HS-5 (cell line): ENCODE measurements around the gene ANKS1B.
"Not testable (repeated sequence)": the region's sequence is repeated elsewhere in the genome, so short reads cannot be mapped to it uniquely, and the experiment has no call there.

Source experiments
- DNase-seq: peaks from one replicate; pipeline ENCODE4 v3.0.0-alpha.2; 2012; ENCODE audit warnings: low read depth

Gene ANKS1B

DNA sequence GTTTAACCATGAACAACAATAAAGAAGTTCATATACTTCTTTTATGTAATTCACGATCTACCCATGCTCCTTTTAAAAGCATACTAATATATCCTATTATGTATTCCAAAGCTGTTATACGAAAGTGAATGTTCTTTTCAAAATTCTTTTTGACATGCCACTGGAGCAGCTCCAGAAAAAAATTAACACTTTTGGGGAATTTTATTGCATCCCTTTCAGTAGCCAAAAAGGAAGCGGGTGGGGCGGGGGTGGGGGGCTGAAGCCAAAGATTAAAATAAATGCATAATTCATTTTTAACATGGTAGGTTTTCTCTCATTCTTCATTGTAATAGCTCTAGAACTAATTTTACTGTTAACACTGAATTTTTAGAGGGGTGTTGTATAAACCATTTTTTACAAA is 123.0 kb downstream of the ANKS1B start:
- DNase-seq, result no peak

DNA sequence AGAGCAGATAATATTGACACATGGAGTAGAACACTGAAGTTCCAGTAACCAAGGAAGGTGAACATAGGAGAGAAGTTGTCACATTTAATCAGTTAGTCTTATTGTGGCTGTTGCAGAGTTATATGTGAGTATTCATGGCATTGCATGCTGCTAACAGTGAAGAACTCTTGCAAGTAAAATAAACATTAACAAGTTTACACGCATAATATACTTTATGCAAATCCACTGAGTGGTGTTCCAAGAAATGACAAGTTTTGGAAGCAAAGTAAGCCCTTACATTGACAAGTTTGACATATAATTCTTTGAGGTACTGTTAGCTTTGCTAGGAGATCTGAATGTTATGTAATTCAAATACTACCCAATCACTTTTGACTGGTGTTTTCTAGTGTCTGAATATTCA is 125.6 kb downstream of the ANKS1B start:
- DNase-seq, result no peak

DNA sequence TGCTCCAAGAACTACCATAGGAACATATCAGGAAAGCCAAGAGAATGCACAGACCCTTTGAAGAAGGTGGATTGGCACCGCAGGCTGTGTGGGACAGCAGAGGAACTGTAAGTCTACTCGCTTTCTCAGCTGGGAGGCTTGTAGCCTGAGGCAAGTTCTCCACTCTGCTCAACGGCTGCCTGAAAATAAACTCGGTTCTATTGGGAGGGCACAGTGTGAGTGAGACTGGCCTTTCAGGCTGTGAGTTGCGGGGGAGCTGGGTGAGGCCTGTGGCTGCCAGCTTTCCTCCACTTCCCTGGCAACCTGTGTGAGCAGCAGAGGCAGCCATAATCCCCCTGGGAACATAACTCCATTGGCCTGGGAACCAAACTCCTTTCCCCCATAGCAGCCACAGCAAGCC is 132.1 kb downstream of the ANKS1B start:
- no peak for DNase-seq

DNA sequence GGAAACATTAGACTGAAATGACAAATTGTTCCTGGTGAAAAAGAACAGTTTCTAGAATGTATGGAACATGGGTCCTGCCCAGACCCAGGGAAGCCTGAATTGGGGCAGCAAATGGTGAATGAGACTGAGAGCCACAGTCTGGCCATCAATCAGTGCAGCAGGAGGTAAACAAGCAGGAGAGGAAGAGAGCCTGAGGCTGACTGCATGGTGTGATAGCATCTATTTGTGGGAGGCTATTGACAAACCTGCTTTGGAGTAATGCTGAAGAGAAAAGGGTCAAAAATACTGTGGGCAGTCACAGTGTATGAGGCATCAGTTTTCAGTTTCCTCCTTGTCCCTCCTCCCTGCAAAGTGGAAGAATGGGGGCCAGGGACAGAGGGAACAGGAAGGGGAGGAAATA is 136.8 kb downstream of the ANKS1B start:
- no peak for DNase-seq

DNA sequence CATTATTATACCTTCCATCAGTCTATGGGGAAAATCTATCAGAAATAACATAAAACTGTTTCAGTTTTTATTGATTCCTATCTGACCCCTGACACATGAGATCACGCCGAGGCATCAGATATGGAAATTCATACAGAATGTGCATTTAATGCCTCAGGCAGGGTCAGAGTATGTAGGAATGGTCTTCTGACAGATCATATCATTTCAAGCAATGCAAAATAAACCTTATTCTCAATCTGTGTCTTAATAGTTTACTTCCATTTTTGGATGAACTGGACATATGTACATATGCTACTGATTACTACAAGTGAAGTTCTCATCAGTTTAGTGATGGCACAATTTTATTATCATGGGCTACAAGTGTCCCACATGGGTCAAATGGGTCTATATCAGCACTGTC is 150.0 kb downstream of the ANKS1B start:
- DNase-seq, result no peak

DNA sequence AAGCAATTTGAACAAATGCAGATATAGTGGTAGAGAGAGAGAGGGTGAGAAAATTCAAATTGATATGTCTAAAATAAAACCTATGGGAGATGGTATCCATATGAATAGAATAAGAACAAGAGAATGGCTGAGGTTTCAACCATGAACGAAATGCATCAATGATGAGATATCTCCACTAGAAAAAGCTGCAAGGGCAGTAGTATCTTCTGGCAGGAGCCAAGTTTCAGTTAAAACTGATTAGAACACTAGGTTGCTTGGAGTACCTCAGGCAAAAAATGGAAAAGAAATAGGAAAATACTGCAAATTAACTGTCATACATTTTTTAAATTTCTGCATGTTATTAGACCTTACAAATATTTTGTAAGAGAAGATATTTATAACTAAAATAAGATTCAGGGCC is 151.3 kb downstream of the ANKS1B start:
- no peak for DNase-seq

DNA sequence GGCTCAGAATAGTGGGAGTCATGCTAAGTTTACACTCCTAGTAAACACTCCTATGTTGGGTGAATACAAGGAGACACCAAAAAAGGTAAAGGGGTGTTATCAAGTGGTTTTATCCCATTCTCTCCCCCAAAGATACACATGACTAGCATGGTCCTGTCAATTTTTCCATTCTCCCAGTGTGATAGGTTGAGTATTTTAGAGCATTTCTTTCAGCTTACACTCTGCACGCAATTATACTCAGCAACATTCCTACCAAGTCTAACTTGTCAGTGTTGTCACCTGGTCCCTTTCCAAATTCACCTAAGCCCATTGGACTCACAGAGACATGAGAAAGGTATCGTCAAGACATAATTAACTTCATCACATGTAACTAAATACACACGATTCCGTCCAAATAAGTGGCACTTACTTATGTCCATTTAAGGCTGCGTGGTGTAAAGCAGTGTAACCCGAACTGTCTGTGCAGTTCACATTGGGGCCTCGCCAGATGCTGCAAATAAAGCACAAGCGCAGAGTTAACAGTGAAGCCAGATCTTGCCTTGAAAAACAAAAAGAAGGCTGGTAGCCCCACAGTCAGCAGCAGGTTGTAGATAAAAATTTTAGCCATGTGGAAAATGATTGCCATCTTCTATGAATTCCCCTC is 159.7 kb downstream of the ANKS1B start:
- DNase-seq, result no peak

DNA sequence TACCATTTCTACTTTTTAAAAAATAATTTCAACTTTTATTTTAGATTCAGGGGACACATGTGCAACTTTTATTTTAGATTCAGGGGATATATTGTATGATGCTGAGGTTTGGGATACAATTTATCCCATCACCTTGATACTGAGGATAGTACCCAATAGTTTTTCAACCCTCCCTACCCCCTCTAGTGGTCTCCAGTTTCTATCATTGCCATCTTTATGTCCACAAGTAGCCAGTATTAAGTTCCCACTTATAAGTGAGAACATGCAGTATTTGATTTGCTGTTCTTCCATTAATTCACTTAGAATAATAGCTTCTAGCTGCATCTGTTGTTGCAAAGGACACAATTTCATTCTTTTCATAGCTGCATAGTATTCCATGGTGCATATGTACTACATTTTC is 162.5 kb downstream of the ANKS1B start:
- DNase-seq, result no peak

DNA sequence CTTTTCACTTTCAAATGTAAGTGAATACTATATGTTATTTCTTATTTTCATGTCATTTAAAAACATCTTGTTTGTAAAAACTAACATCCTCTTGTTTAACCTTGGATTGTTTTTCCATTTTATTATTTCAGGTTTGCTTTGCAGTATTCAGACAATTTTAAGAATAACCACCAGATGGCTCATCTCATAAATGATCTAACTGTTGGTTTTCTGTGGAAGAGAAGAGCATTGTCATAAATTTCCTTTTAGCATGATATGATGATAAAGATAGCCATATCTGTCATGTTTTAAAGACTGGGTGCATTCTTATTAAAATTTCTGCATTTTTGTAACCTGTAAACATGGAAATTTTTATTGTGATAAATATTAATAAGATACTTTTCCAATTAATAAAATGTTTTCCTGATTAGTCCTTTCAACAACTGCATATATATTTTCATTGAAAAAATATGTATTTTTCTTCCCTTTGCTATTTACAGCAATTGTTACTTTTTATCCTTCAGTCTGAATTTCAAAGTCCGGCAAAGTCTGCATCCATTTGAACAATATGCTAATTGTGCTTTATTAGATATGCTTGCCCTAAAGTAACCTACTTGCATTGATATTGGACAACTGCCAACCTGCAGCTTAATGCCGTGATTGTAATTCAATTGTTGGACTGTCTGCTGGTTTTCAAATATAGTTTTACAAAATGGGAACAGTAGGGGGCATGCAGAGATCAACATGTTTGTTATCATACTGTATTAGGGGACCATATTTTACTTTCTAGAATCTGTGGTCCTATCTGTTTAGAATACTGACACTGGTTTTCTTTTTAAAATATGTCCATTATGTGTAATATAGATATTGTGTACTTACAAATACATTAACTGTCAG is 173.8 kb downstream of the ANKS1B start:
- no peak for DNase-seq

DNA sequence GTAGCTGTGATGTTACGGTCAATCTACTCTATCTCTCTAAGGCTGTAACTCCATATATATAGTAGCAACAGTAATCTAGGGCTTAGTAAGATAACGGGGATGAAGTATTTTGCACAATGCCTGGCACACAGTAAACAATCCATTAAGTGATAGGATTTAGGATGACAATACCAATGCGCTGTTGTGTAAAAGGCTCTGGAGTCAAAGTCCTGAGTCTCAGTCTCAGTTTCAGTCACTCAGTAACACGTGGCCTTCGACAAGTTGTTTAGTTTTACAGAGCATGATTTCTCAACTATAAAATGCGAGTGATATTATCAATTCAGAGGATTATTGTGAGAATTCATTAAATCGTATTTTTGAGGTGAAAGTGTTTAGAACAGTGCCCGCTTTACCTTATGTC is 174.8 kb downstream of the ANKS1B start:
- DNase-seq, result no peak

DNA sequence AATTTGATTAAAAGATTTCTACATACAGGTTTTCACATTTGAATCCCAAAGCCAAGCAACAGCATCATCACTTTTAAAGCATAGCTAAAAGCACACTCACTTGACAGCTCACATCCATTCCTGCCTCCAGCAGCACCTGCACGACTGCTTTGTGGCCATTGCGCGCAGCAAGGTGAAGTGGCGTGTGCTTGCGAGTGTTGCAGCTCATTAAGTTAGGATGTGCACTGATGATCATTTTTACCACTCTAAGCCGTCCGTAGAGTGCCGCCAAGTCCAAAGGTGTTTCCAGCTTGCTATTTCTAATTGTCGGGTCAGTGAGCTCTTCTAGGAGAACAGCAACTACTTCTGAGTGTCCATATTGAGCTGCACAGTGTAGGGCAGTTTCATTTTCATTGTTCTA is 178.4 kb downstream of the ANKS1B start:
- DNase-seq, result no peak

DNA sequence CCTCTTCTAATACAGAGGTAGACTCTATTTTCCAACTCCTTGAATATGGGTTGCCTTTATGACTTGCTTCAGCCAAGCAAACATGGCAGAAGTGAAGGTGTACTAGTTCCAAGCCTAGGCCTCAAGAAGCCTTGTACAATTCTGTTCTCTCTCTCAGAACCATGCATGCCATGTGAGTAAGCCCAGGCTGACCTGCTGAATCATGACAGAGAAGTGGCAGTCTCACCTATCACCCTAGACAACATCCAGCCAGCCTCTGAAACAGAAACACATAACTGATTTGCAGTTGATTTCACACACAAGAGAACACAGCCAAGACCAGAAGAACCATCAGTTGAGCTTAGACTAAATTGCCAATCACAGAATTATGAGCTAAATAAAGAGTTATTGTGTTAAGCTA is 180.0 kb downstream of the ANKS1B start:
- DNase-seq, result no peak

DNA sequence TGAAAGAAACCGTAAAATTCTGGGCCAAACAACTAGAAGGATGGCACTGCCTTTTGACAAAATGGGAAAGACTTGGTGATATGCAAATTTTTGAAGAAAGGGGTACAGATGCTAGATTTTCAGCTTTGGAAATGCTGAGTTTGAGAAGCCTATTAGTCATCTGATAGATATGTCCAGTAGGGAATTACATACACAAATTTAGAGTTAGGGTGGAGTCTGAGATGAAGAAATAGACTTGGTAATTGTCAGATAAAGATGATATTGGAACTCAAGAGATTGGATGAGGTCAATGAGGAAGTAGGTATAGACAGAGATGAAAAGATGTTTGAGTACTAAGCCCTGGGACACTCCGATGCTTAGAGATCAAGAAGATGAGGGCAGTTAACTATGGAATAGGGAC is 184.1 kb downstream of the ANKS1B start:
- no peak for DNase-seq

DNA sequence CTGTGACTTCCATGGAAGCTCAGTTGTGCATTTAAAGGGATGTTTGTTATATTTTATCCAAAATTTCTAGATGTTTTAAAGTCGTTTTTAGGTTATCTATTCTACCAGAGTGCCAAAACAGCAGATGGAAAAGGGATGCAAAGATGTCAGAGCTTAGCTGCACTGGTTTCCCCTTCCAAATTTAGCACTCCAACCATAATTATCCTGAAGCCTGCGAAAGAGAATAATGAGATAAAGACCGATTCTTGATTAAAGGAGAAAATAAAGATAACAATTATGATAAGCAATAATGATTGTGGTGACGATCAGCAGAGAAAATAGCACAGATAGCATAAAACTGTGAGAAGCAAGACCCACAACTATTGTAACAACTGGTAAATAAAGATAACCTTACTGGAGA is 186.8 kb downstream of the ANKS1B start:
- DNase-seq, result not testable (repeated sequence)

DNA sequence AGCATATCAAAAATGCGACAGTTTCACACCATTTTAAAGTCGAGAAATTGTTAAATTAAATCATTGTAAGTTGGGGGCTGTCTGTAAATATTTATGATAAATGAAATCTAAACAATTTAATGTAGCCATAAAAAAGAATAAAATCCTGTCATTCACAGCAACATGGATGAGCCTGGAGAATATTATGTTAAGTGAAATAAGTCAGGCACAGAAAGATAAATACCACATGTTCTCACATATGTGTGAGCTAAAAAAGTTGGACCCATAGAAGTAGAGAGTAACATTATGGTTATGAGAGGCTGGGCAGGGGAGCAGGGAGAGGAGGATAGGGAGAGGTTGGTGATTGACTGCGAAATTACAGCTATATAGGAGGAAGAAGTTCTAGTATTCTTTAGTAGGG is 201.3 kb downstream of the ANKS1B start:
- no peak for DNase-seq

DNA sequence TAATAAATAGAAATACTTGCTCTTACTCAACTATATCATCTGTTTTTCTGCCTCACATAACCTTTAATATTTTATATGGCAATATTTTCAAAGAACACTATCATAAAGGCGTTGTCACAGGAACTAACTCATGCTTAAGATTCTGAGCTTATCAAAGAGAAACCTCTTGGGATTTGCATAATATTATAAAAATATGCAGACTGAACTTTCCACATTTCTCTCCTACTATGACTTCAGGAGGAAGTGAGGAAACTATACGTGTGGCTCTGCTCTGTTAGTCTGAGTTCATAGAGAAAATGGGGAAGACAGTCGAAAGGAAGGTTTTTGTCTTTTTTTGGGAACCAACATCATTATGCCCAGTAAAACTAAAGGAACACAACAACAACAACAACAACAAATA is 212.5 kb downstream of the ANKS1B start:
- no peak for DNase-seq

DNA sequence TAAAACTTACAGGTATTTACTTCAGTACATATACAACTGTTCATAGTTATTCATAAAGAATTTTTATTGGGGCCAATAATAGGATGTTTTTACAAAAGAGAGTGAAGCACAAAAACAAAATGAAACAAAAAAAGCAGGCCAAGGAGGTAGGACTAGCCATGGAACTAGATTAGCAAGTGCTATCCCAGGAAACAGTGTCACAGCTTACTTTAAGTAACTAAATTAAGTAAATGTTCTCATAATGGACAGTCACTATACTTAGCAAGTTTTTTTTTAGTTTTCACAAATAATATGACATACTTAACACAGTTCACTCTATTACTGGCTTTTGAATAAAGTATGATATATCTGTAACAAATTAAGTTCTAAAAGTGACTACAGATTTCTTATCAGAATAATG is 213.1 kb downstream of the ANKS1B start:
- DNase-seq, result no peak

DNA sequence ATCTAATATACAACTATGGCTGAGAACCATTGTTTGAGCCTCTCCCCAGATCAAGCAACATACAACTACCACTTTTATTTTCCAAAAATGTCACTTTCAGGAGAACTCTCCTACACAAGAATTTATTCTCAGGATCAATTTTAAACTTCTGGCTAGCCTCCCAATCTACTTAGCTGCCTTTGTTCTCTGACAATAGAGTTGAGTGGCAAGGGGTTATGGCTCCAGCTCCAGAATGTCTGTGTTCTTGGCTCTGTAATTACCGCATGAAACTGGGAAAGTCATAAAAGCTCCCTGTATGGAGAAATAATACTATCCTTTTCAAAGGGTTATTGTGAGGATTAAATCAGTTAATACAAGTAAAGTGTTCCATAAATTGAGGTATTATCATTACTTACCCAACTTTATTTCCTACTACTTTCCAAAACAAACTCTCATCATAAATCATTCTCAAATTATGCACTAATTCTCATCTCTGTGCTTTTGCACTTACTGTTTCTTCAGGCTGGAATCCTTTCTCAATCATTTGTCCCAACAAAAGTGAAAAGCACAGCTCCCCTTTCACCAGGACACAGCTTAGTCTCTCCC is 215.2 kb downstream of the ANKS1B start:
- no peak for DNase-seq

DNA sequence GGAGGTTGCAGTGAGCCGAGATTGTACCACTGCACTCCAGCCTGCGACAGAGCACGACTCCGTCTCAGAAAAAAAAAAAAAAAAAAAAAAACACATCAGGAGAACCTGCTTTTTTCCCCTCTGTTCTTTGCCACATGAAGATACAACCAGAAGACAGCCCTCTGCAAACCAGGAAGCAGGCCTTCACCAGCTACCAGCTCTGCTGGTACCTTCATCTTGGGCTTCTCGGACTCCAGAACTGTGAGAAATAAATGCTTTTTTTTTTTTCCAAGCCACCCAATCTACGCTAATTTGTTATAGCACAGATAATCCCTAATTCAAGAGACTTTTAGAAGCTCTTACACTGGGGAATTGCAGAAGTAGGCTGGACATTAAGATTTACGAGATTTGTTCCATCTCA is 216.0 kb downstream of the ANKS1B start:
- no peak for DNase-seq

DNA sequence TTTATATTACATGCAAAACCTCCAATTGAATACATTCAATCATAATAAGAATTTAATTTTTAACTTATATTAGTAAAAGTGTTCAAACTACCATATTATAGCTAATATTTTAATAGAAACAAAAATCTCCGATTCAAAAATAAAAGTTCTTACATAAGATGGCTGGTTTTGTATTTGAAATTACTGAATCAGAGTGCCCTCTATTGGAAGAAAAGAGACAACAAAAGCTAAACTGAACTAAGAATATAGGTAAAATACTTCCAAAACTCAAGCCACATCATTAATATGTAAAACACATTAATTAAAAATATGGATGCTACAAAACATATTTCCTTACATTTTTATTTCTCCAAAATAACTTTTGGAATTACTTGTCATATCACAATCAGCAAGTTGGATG is 216.9 kb downstream of the ANKS1B start:
- peak; percentile 0 for DNase-seq

DNA sequence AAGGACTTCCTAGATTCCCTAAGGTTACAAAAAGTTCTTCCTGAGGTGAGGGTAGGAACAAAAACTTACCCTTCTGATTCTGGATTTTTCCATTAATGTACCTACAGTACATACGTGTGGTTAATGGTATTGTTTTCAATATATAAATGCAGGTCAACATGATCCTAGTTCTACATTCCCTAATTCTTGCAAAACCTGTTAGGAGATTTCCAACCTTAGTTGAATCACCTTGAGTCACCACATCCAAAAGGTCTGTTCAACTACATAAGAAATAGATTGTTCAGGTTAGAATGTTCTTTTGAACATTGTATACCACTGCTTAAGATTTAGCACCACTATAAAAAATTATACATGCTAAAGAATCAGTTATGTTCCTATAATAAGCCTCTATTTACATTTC is 218.3 kb downstream of the ANKS1B start:
- no peak for DNase-seq

DNA sequence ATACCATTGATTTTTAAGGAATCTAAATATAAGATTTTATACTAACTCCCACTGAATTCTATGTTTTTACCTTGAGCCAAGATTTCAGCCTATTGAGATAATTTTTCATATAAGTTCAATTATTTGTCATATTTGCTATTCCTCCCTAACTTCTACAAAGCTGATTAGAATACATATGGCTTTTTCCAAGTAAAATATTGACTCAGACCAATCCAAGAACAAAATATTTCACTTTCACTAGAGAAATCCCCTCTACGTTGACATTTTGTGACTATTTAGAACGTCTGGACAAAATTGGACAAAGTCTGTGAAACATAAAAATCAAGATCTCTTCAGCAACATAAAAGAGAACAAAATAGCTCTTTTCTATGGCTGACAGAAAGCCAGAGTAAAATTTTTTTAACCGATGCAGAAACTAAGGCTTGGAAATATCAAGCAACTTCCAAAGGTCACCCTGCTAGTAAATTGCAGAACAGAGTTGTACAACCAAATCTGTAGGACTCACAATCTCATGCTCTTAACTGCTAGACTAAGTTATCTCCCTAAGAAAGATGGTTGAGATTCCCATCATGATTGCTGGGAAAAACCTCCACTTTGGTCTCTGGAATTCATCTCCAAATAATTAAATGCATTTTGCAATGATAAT is 219.1 kb downstream of the ANKS1B start:
- DNase-seq, result no peak

DNA sequence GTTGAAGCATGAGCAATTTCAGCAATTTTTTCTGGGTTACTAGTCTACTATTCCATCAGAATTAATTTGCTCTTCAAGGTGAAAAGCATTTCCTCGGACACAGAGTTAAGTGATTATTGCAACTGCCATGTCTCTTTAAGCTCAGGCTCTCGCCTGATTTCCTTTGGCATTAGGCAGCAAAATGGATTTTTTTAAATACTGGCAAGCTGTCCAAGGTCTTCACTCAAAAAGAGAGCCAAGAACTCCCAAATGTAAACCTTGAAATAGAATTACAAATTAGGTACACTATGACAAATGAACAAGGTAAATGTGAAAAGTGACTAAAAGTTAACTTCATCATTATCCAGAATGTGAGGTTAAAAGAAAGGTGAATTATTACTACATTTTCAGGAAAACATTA is 225.3 kb downstream of the ANKS1B start:
- no peak for DNase-seq
